ENCODE measurements around the gene ASCC3.
"Not testable (repeated sequence)": the region's sequence is repeated elsewhere in the genome, so short reads cannot be mapped to it uniquely, and the experiment has no call there.

ASCC3 gene

GRCh38 chr6:100662264-100662663 is 218.9 kb downstream of the ASCC3 start:
- Mint-ChIP-seq H3K27me3 (no peaks in the 10 kb centered on the region), H3K4me3 (no peak overlapping the region), H3K36me3 (ENCODE audit: low read depth) (peaks cover 7% of the 10 kb centered on the region), H3K27ac (no peak overlapping the region), H3K9me3 (no peaks in the 10 kb centered on the region), H3K4me1 (peaks cover 6% of the 10 kb centered on the region)
- DNase-seq (no peak), ATAC-seq (no peak)

- Mint-ChIP-seq H3K4me3 (no peak overlapping the region), H3K4me1 (no peaks in the 10 kb centered on the region), H3K27ac (no peak overlapping the region), H3K36me3 (ENCODE audit: low read depth) (peaks cover 10% of the 10 kb centered on the region), H3K9me3 (no peaks in the 10 kb centered on the region), H3K27me3 (no peaks in the 10 kb centered on the region)
- ATAC-seq = no peak
- no peak for DNase-seq
These were observed 222.6 kb downstream of the ASCC3 start for GRCh38 chr6:100658486-100658885.

- Mint-ChIP-seq H3K36me3 (ENCODE audit: low read depth) (peaks cover 13% of the 10 kb centered on the region), H3K4me3 (no peak overlapping the region), H3K27me3 (no peaks in the 10 kb centered on the region), H3K27ac (no peak overlapping the region), H3K4me1 (no peaks in the 10 kb centered on the region), H3K9me3 (no peaks in the 10 kb centered on the region)
- DNase-seq = no peak
- ATAC-seq = no peak
These were observed 223.3 kb downstream of the ASCC3 start for GRCh38 chr6:100657678-100658330.

GRCh38 chr6:100641147-100641546 is 240.0 kb downstream of the ASCC3 start:
- H3K4me1 Mint-ChIP-seq, H3K27me3 Mint-ChIP-seq, H3K9me3 Mint-ChIP-seq, H3K4me3 Mint-ChIP-seq, DNase-seq, ATAC-seq, H3K27ac Mint-ChIP-seq: not testable (repeated sequence)
- H3K36me3 Mint-ChIP-seq (ENCODE audit: low read depth) = peaks cover 69% of the 10 kb centered on the region

GRCh38 chr6:100633096-100633777 is 247.9 kb downstream of the ASCC3 start:
- Mint-ChIP-seq H3K4me1 (no peaks in the 10 kb centered on the region), H3K4me3 (no peak overlapping the region), H3K27me3 (no peaks in the 10 kb centered on the region), H3K9me3 (peaks cover 4% of the 10 kb centered on the region), H3K36me3 (ENCODE audit: low read depth) (peaks cover 25% of the 10 kb centered on the region), H3K27ac (no peak overlapping the region)
- ATAC-seq (no peak), DNase-seq (no peak)

- Mint-ChIP-seq H3K4me3 (no peak overlapping the region), H3K27ac (no peak overlapping the region), H3K4me1 (no peaks in the 10 kb centered on the region), H3K9me3 (no peaks in the 10 kb centered on the region), H3K36me3 (ENCODE audit: low read depth) (peaks cover 16% of the 10 kb centered on the region), H3K27me3 (no peaks in the 10 kb centered on the region)
- DNase-seq = no peak
- no peak for ATAC-seq
These were observed 250.6 kb downstream of the ASCC3 start for GRCh38 chr6:100630536-100630935.

GRCh38 chr6:100627911-100628758 is 253.0 kb downstream of the ASCC3 start:
- Mint-ChIP-seq H3K4me3 (no peak overlapping the region), H3K27me3 (no peaks in the 10 kb centered on the region), H3K9me3 (peaks cover 4% of the 10 kb centered on the region), H3K27ac (no peak overlapping the region), H3K4me1 (no peaks in the 10 kb centered on the region), H3K36me3 (ENCODE audit: low read depth) (peaks cover 27% of the 10 kb centered on the region)
- ATAC-seq (no peak), DNase-seq (no peak)

GRCh38 chr6:100626721-100627120 is 254.4 kb downstream of the ASCC3 start:
- Mint-ChIP-seq H3K27me3 (no peaks in the 10 kb centered on the region), H3K36me3 (ENCODE audit: low read depth) (peaks cover 34% of the 10 kb centered on the region), H3K27ac (no peak overlapping the region), H3K9me3 (peaks cover 11% of the 10 kb centered on the region), H3K4me1 (no peaks in the 10 kb centered on the region), H3K4me3 (no peak overlapping the region)
- DNase-seq = no peak
- no peak for ATAC-seq

GRCh38 chr6:100622907-100623692 is 258.0 kb downstream of the ASCC3 start:
- no peak overlapping the region for H3K4me3 Mint-ChIP-seq
- no peak overlapping the region for H3K27ac Mint-ChIP-seq
- H3K27me3 Mint-ChIP-seq = no peaks in the 10 kb centered on the region
- peaks cover 51% of the 10 kb centered on the region for H3K36me3 Mint-ChIP-seq (ENCODE audit: low read depth)
- H3K9me3 Mint-ChIP-seq = peaks cover 16% of the 10 kb centered on the region
- no peak for DNase-seq
- no peak for ATAC-seq
- no peaks in the 10 kb centered on the region for H3K4me1 Mint-ChIP-seq

- Mint-ChIP-seq H3K27me3 (no peaks in the 10 kb centered on the region), H3K4me1 (no peaks in the 10 kb centered on the region), H3K27ac (no peak overlapping the region), H3K9me3 (peaks cover 16% of the 10 kb centered on the region), H3K36me3 (ENCODE audit: low read depth) (peaks cover 55% of the 10 kb centered on the region), H3K4me3 (no peak overlapping the region)
- ATAC-seq = no peak
- DNase-seq = no peak
These were observed 260.9 kb downstream of the ASCC3 start for GRCh38 chr6:100620085-100620840.

GRCh38 chr6:100618351-100618671 is 262.8 kb downstream of the ASCC3 start:
- ATAC-seq = no peak
- no peaks in the 10 kb centered on the region for H3K4me1 Mint-ChIP-seq
- no peak overlapping the region for H3K27ac Mint-ChIP-seq
- no peak overlapping the region for H3K4me3 Mint-ChIP-seq
- H3K36me3 Mint-ChIP-seq (ENCODE audit: low read depth) = peaks cover 47% of the 10 kb centered on the region
- peaks cover 13% of the 10 kb centered on the region for H3K9me3 Mint-ChIP-seq
- no peaks in the 10 kb centered on the region for H3K27me3 Mint-ChIP-seq
- DNase-seq = no peak

- H3K4me3 Mint-ChIP-seq = no peak overlapping the region
- H3K27ac Mint-ChIP-seq = no peak overlapping the region
- peaks cover 44% of the 10 kb centered on the region for H3K36me3 Mint-ChIP-seq (ENCODE audit: low read depth)
- H3K9me3 Mint-ChIP-seq = peaks cover 12% of the 10 kb centered on the region
- DNase-seq (no peak), ATAC-seq (no peak)
- H3K4me1 Mint-ChIP-seq = no peaks in the 10 kb centered on the region
- no peaks in the 10 kb centered on the region for H3K27me3 Mint-ChIP-seq
These were observed 263.3 kb downstream of the ASCC3 start for GRCh38 chr6:100617633-100618350.

- DNase-seq = no peak
- Mint-ChIP-seq H3K4me3 (no peak overlapping the region), H3K27me3 (no peaks in the 10 kb centered on the region), H3K27ac (no peak overlapping the region), H3K4me1 (no peaks in the 10 kb centered on the region), H3K9me3 (no peaks in the 10 kb centered on the region), H3K36me3 (ENCODE audit: low read depth) (peaks cover 27% of the 10 kb centered on the region)
- ATAC-seq = no peak
These were observed 266.2 kb downstream of the ASCC3 start for GRCh38 chr6:100614933-100615332.
